ENCODE measurements around the gene SNX14. TPM values are rescaled to one million over a fixed set of nuclear protein-coding genes. Genes with fewer than 3 reads are reported as not detected.

Gene SNX14
- total RNA-seq, 1 experiment from 2014 or later, result 119 TPM

DNA sequence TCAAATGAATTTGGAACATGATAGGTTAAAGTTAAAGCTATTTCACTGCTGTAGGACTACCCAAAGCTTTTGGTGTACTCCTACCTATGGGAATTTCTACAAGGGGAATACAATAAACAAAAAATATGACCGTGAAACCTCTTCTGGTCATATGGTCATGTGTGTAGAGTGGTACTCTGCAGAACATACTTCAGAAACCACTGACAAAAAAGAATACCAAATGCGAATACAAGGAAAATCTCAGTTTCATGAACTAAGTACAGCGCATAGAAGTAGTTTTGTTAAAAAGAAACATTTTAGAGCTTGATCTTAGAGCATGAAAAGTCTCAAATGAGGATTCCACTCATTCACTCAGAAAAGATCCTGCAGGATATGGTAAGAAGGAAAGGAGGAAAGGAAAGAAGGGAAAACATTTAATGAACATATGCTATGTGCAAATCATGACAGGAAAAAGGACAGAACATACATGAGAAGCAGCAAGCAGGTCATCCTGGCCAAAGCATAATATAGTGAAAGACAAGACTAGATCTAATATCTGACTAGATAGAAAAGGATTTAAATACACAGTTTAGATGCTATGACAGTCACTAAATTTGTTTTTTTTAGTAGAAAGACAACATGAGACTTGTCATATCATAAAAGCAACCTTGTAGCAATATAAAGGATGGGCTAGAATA, 36.5 kb downstream of the SNX14 start:
- no peaks in the 10 kb centered on the region for H3K4me1 ChIP-seq (ENCODE audit: control insufficient read depth, insufficient read depth, low read length)
- no peak overlapping the region for H3K27ac ChIP-seq (ENCODE audit: low read length)
- H3K36me3 ChIP-seq (ENCODE audit: control insufficient read depth, insufficient read depth, low read length), result 0 out of 2 replicates have a peak, but pooled peaks cover 10% of the 10 kb centered on the region
- DNase-seq (ENCODE audit: low read depth, low spot score), result no peak
- POLR2A ChIA-PET, result no interaction called here
- H3K4me3 ChIP-seq (ENCODE audit: low read depth in 2 of 2, low read length in 2 of 2), result no peak overlapping the region
- TF ChIP-seq SIN3A (IDR thresholded peaks at IDR 0.05; ENCODE audit: borderline replicate concordance, insufficient read depth, low read depth, low read length), result no peak
- no peak for TF ChIP-seq POLR2AphosphoS5 (IDR thresholded peaks at IDR 0.05; ENCODE audit: low read depth, low read length)
- TF ChIP-seq, protein P1, sequence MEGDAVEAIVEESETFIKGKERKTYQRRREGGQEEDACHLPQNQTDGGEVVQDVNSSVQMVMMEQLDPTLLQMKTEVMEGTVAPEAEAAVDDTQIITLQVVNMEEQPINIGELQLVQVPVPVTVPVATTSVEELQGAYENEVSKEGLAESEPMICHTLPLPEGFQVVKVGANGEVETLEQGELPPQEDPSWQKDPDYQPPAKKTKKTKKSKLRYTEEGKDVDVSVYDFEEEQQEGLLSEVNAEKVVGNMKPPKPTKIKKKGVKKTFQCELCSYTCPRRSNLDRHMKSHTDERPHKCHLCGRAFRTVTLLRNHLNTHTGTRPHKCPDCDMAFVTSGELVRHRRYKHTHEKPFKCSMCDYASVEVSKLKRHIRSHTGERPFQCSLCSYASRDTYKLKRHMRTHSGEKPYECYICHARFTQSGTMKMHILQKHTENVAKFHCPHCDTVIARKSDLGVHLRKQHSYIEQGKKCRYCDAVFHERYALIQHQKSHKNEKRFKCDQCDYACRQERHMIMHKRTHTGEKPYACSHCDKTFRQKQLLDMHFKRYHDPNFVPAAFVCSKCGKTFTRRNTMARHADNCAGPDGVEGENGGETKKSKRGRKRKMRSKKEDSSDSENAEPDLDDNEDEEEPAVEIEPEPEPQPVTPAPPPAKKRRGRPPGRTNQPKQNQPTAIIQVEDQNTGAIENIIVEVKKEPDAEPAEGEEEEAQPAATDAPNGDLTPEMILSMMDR (IDR thresholded peaks at IDR 0.05), result no peak
- TF ChIP-seq, protein P2, sequence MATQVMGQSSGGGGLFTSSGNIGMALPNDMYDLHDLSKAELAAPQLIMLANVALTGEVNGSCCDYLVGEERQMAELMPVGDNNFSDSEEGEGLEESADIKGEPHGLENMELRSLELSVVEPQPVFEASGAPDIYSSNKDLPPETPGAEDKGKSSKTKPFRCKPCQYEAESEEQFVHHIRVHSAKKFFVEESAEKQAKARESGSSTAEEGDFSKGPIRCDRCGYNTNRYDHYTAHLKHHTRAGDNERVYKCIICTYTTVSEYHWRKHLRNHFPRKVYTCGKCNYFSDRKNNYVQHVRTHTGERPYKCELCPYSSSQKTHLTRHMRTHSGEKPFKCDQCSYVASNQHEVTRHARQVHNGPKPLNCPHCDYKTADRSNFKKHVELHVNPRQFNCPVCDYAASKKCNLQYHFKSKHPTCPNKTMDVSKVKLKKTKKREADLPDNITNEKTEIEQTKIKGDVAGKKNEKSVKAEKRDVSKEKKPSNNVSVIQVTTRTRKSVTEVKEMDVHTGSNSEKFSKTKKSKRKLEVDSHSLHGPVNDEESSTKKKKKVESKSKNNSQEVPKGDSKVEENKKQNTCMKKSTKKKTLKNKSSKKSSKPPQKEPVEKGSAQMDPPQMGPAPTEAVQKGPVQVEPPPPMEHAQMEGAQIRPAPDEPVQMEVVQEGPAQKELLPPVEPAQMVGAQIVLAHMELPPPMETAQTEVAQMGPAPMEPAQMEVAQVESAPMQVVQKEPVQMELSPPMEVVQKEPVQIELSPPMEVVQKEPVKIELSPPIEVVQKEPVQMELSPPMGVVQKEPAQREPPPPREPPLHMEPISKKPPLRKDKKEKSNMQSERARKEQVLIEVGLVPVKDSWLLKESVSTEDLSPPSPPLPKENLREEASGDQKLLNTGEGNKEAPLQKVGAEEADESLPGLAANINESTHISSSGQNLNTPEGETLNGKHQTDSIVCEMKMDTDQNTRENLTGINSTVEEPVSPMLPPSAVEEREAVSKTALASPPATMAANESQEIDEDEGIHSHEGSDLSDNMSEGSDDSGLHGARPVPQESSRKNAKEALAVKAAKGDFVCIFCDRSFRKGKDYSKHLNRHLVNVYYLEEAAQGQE (IDR thresholded peaks at IDR 0.05; ENCODE audit: insufficient read depth in 1 of 2, low read depth in 2 of 2, low read length in 1 of 2), result no peak
- TF ChIP-seq TCF7L2 (IDR thresholded peaks at IDR 0.05; ENCODE audit: low read depth, low read length), result no peak
- H3K9me3 ChIP-seq (ENCODE audit: control insufficient read depth, insufficient read depth, low read depth, low read length), result no peaks in the 10 kb centered on the region
- no peak for ATAC-seq
- CTCF ChIA-PET, result no interaction called here
- H3K27me3 ChIP-seq (ENCODE audit: control insufficient read depth, insufficient read depth, low read length), result no peaks in the 10 kb centered on the region
- BruUV-seq (replicated peaks), result no TSS peak
- intact Hi-C loops (cut with micrococcal nuclease; ENCODE audit: unreplicated experiment), result no loop called here
- in situ Hi-C loops (cut with HindIII; ENCODE audit: low pct_unique_long_range_greater_than_20kb, low sequenced_read_pairs), result no loop called here

DNA sequence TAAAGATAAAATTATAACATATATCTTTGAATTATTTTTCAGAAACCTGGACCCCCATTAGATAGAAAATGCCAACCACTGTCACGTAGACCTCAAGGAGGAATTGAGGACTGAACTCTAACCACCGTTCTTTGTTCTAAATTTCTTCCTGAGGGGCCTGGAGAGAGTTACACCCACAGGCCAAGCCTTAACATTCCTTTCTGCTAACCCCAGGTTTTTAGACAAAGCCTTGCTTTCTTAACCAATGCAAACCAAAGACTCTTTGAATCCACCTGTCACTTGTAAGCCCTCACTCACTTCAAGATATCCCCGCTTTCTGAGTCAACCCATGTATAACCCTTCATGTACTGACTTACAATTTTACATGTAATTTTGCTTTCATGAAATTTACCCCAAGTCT, 41.0 kb downstream of the SNX14 start:
- no peak for ATAC-seq
- POLR2A ChIA-PET, result no interaction called here
- CTCF ChIA-PET, result no interaction called here

More for the DNA sequence above, 41.0 kb downstream of the SNX14 start:
- intact Hi-C loops (cut with micrococcal nuclease; ENCODE audit: unreplicated experiment), result no loop called here
- TF ChIP-seq TCF7L2 (IDR thresholded peaks at IDR 0.05; ENCODE audit: low read depth, low read length) (no peak), SIN3A (IDR thresholded peaks at IDR 0.05; ENCODE audit: borderline replicate concordance, insufficient read depth, low read depth, low read length) (no peak), POLR2AphosphoS5 (IDR thresholded peaks at IDR 0.05; ENCODE audit: low read depth, low read length) (no peak)
- TF ChIP-seq, protein P1 (IDR thresholded peaks at IDR 0.05), result no peak
- TF ChIP-seq, protein P2 (IDR thresholded peaks at IDR 0.05; ENCODE audit: insufficient read depth in 1 of 2, low read depth in 2 of 2, low read length in 1 of 2), result no peak
- H3K36me3 ChIP-seq (ENCODE audit: control insufficient read depth, insufficient read depth, low read length), result 0 out of 2 replicates have a peak, but pooled peaks cover 2% of the 10 kb centered on the region
- DNase-seq (ENCODE audit: low read depth, low spot score), result no peak
- no peak overlapping the region for H3K4me3 ChIP-seq (ENCODE audit: low read depth in 2 of 2, low read length in 2 of 2)
- no peaks in the 10 kb centered on the region for H3K9me3 ChIP-seq (ENCODE audit: control insufficient read depth, insufficient read depth, low read depth, low read length)
- no peaks in the 10 kb centered on the region for H3K4me1 ChIP-seq (ENCODE audit: control insufficient read depth, insufficient read depth, low read length)
- BruUV-seq (replicated peaks), result no TSS peak
- H3K27ac ChIP-seq (ENCODE audit: low read length), result no peak overlapping the region
- no peaks in the 10 kb centered on the region for H3K27me3 ChIP-seq (ENCODE audit: control insufficient read depth, insufficient read depth, low read length)
- in situ Hi-C loops (cut with HindIII; ENCODE audit: low pct_unique_long_range_greater_than_20kb, low sequenced_read_pairs), result no loop called here

Data from Panc1 (cell line).